GM19351 (cell line): ENCODE results near the gene NUP210.
A peak's percentile ranks its signal among the peaks of the same experiment; 100 is the strongest.

ENCODE experiments used
- ATAC-seq: cut with Tn5 transposase; IDR thresholded peaks from one replicate; pipeline ENCODE4 v1.9.1; 2021; ENCODE audit warnings: mild to moderate bottlenecking, moderate library complexity; ENCODE audit not compliant: unreplicated experiment

The NUP210 gene

GRCh38 chr3:13332158-13332557 is 88.0 kb downstream of the NUP210 start:
- ATAC-seq = peak; percentile 96

GRCh38 chr3:13329746-13330145 is 90.4 kb downstream of the NUP210 start:
- ATAC-seq = no peak

- no peak for ATAC-seq
Measured at GRCh38 chr3:13325892-13326443, 94.2 kb downstream of the NUP210 start.

GRCh38 chr3:13324835-13325501 is 95.2 kb downstream of the NUP210 start:
- peak; percentile 91 for ATAC-seq

GRCh38 chr3:13323822-13324221 is 96.3 kb downstream of the NUP210 start:
- no peak for ATAC-seq

- no peak for ATAC-seq
Measured at GRCh38 chr3:13322324-13322723, 97.8 kb downstream of the NUP210 start.

- no peak for ATAC-seq
Measured at GRCh38 chr3:13319564-13320220, 100.4 kb downstream of the NUP210 start.

- no peak for ATAC-seq
Measured at GRCh38 chr3:13318626-13319470, 101.3 kb downstream of the NUP210 start.

- ATAC-seq = no peak
Measured at GRCh38 chr3:13317596-13318320, 102.4 kb downstream of the NUP210 start.

- no peak for ATAC-seq
Measured at GRCh38 chr3:13316603-13317002, 103.5 kb downstream of the NUP210 start.

- no peak for ATAC-seq
Measured at GRCh38 chr3:13314877-13315276, 105.2 kb downstream of the NUP210 start.

GRCh38 chr3:13313813-13314212 is 106.3 kb downstream of the NUP210 start:
- no peak for ATAC-seq

GRCh38 chr3:13309004-13309403 is 111.1 kb downstream of the NUP210 start:
- no peak for ATAC-seq

- ATAC-seq = peak; percentile 54
Measured at GRCh38 chr3:13308380-13308801, 111.7 kb downstream of the NUP210 start.

GRCh38 chr3:13307041-13307440 is 113.1 kb downstream of the NUP210 start:
- ATAC-seq = no peak

GRCh38 chr3:13305623-13306022 is 114.5 kb downstream of the NUP210 start:
- ATAC-seq = no peak

GRCh38 chr3:13303410-13303809 is 116.7 kb downstream of the NUP210 start:
- ATAC-seq = no peak

GRCh38 chr3:13301286-13301987 is 118.7 kb downstream of the NUP210 start:
- no peak for ATAC-seq

GRCh38 chr3:13300546-13301285 is 119.4 kb downstream of the NUP210 start:
- no peak for ATAC-seq
